GM12872 (cell line): ENCODE results near the gene FLG2.

Source experiments
- TF ChIP-seq, protein P1 (sequence below): IDR thresholded peaks from 3 replicates; pipeline ENCODE4 v1.5.1; 2011; ENCODE audit warnings: low read depth, mild to moderate bottlenecking, low read length, moderate library complexity; ENCODE audit not compliant: insufficient read depth

Gene FLG2

DNA sequence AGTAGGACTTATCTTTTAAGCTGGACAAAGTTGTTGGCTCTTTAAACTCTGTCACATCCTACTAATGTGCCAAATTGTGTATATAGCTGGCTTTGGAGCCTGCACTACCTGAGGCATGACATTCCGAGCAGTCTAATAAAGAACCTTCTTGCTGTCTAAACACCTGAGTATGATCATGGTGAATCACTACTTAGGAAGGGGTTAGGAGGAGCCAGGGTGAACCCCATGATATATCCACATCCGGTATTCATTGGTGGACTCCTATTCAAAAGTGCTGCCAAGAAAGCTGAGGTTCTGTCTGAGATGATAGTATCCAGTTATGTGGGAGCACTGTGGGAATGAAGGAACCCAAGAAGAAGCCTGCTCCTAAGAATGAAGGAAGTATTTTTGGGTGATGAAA, 27.1 kb upstream of the FLG2 start:
- TF ChIP-seq, protein P1, sequence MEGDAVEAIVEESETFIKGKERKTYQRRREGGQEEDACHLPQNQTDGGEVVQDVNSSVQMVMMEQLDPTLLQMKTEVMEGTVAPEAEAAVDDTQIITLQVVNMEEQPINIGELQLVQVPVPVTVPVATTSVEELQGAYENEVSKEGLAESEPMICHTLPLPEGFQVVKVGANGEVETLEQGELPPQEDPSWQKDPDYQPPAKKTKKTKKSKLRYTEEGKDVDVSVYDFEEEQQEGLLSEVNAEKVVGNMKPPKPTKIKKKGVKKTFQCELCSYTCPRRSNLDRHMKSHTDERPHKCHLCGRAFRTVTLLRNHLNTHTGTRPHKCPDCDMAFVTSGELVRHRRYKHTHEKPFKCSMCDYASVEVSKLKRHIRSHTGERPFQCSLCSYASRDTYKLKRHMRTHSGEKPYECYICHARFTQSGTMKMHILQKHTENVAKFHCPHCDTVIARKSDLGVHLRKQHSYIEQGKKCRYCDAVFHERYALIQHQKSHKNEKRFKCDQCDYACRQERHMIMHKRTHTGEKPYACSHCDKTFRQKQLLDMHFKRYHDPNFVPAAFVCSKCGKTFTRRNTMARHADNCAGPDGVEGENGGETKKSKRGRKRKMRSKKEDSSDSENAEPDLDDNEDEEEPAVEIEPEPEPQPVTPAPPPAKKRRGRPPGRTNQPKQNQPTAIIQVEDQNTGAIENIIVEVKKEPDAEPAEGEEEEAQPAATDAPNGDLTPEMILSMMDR: no peak

DNA sequence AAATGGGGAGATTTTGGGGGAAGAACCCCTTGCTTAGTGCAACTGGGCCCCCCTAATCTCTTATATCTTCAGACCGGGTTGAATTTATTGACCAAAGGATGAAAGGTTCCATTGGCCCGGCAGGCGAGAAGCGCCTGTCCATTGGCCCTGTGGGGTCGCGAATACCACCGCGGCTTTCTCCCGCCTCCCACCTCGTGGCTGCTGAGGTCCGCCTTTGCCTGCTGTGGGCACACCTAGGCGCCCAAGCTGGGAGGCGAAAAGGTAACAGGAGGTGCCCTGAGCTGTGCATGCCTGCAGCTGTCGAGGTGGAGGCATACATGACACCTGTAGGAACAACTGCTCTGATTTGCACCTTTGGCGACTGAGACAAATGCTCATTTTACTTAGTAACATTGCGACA, 21.1 kb upstream of the FLG2 start:
- TF ChIP-seq, protein P1: no peak

DNA sequence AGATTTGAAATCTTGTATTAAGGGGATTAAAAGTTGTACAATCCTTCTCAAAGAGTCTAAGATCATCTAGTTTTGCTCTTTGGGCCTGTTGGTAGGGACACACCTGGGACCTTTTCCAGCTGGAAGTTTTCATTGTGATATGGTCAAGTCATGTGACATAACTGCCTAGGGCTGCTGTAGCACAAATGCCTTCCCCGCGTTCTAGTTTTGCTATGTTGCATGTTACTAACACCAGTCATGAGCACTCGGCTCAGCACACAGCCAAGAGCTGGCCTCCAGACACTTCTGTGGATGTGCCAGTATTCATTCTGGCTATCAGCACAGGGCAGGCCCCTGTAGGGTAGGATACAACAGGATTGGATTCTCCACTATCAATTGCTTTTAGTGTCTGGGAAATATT, 14.6 kb upstream of the FLG2 start:
- TF ChIP-seq, protein P1: no peak

DNA sequence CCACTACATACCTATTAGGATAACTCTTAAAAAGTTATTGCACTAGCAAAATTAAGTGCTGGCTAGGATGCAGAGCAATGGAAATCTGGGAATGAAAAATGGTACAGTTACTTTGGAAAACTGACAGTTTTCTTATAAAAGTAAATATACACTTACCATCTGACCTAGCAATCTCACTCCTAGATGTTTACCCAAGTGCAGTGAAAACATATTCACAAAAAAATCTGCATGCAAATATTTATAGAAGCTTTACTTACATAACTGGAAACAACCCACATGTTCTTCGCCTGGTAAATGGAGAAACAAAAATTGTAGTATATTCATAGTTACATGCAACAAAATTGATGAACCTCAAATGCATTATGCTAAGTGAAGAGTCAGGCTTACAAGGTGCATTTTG, 12.9 kb upstream of the FLG2 start:
- TF ChIP-seq, protein P1: no peak

DNA sequence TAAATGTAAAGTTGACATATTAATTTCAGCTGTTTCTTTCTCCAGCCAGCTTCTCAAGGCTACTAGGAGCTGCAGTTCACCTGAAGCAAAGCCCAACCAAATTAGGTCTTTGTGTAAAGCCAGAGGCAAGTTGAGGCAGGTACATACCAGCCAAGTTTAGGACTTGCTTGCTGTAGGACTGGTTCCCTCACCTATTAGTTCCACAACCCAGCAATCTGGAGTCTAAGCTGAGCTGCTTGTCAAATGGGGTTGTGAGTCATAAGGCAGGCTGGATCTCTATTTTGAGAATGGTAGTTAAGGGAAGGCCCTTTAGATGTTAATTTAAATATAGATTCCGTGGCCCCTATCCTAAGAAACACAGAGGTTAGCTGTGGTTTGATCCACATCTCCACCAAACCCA, 7.6 kb upstream of the FLG2 start:
- TF ChIP-seq, protein P1: no peak

DNA sequence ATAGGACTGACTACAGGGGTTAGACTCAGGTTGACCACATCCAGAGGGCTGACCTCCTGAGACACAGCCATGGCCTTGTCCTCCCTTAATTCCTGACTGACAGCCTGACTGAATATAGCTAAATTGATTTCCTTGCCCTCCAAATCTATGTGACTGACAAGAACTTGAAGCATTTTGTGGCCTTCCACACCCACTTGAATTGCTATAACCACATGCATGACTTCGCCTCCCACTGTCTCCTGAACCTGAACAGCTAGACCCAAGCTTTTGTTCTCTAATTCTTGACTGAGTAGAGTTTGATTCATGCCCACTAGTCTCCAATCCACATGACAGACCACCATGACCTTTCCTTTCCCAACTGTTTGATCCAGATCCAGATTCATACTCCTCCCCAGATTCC, 3.1 kb downstream of the FLG2 start:
- TF ChIP-seq, protein P1: no peak

DNA sequence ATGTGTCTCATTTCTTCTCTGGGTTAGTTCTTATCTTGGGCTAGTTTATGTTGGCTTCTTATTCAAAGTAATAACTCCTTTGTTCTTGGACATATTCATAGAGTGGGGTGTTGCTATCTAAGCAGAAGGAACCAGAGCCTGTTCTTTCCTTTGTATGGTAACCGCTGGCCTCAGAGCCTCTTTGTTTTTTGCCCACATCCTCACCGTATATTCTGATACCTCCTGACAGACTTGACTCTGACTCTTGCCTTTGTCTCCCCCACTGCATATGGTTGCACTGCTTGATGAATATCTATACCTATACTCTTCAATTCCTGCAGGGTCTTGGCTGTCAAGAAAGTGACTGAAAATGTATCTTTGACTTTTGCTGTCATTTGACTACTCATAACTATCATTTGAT, 10.2 kb downstream of the FLG2 start:
- TF ChIP-seq, protein P1: no peak

DNA sequence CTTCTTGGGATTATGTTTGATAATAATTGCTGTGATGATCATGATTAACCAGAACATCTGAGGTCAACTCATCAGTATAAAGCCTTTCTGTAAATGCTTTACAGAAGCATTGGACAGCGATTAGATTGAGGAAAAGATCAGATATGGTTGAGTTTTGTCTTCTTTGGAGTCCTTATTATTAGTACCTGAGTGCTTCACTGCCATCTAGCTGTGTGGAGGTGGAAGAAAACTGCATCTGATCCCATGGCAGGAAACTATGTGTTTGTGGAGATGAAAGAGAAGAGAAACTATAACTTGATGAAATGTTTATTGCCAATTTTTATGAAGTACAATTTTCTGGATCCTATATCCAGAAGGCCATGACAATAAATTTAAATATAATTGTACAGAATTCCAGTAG, 11.4 kb downstream of the FLG2 start:
- TF ChIP-seq, protein P1: peak; percentile 27; the same call in 1 of the 3 replicates
